Measurements from ENCODE around the gene AKIRIN2.
"Not testable (repeated sequence)": the region's sequence is repeated elsewhere in the genome, so short reads cannot be mapped to it uniquely, and the experiment has no call there.

The AKIRIN2 gene

DNA sequence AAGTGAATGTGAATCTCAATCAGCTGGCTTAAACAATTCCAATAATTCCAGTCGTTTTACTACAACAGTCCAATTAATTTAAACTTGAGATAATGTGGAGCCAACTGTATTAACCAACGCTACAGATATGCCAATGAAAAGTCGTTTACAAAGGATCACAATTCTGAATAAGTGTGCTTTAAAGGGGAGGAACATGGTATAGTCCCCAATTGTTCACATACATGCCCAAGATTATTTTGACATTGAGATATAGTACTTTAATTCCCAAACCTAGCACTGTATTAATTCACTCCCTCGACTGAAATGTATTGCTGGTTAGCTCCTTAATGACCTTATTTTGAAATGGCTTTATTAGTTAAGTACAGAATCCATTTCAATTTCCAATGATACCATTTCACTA, 2.5 kb downstream of the AKIRIN2 start:
- peaks cover 29% of the 10 kb centered on the region for H3K4me1 ChIP-seq (ENCODE audit: control insufficient read depth, insufficient read depth, low read length)
- H3K27ac ChIP-seq (ENCODE audit: low read depth, low read length) = peak overlapping the region; percentile 84

DNA sequence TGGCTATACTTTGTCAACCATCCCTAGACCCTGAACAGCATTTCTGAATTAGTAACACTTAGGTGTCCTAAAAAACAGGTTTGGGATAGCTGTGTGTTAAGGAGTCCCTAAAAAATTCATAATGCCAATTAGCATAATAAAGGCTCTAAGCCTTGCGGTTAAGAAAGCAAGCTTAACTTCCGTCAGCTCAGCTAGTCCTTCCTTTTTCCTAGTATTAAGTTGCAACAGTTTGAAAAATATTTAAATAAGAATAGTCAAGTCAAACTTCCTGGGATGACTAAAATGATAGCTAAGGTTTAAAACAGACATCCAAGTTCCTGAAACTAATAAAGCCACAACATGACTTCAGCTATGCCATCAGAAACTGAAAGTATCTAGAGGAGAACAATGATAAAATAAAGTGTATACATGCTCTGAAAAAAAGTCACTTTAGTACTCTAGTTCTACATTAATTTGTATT, 3.5 kb downstream of the AKIRIN2 start:
- H3K9me3 ChIP-seq (ENCODE audit: control insufficient read depth, insufficient read depth, low read length) = no peaks in the 10 kb centered on the region
- H3K36me3 ChIP-seq (ENCODE audit: control insufficient read depth, insufficient read depth, low read length) = peaks cover 8% of the 10 kb centered on the region
- H3K27ac ChIP-seq (ENCODE audit: low read depth, low read length) = peak overlapping the region; percentile 84
- no peaks in the 10 kb centered on the region for H3K27me3 ChIP-seq (ENCODE audit: control insufficient read depth, insufficient read depth, low read length)
- peak overlapping the region; percentile 94 for H3K4me3 ChIP-seq (ENCODE audit: low read depth, low read length)
- 0 out of 2 replicates have a peak overlapping the region, but pooled peaks have one; percentile 3 for H3K9ac ChIP-seq (ENCODE audit: low read depth, low read length)
- peaks cover 38% of the 10 kb centered on the region for H3K4me1 ChIP-seq (ENCODE audit: control insufficient read depth, insufficient read depth, low read length)

More for the DNA sequence above, 2.5 kb downstream of the AKIRIN2 start:
- H3K36me3 ChIP-seq (ENCODE audit: control insufficient read depth, insufficient read depth, low read length) = peaks cover 8% of the 10 kb centered on the region
- no peaks in the 10 kb centered on the region for H3K27me3 ChIP-seq (ENCODE audit: control insufficient read depth, insufficient read depth, low read length)
- H3K9me3 ChIP-seq (ENCODE audit: control insufficient read depth, insufficient read depth, low read length) = no peaks in the 10 kb centered on the region
- H3K4me3 ChIP-seq (ENCODE audit: low read depth, low read length) = peak overlapping the region; percentile 94
- peak overlapping the region; percentile 34; the same call in 1 of the 2 replicates for H3K9ac ChIP-seq (ENCODE audit: low read depth, low read length)

DNA sequence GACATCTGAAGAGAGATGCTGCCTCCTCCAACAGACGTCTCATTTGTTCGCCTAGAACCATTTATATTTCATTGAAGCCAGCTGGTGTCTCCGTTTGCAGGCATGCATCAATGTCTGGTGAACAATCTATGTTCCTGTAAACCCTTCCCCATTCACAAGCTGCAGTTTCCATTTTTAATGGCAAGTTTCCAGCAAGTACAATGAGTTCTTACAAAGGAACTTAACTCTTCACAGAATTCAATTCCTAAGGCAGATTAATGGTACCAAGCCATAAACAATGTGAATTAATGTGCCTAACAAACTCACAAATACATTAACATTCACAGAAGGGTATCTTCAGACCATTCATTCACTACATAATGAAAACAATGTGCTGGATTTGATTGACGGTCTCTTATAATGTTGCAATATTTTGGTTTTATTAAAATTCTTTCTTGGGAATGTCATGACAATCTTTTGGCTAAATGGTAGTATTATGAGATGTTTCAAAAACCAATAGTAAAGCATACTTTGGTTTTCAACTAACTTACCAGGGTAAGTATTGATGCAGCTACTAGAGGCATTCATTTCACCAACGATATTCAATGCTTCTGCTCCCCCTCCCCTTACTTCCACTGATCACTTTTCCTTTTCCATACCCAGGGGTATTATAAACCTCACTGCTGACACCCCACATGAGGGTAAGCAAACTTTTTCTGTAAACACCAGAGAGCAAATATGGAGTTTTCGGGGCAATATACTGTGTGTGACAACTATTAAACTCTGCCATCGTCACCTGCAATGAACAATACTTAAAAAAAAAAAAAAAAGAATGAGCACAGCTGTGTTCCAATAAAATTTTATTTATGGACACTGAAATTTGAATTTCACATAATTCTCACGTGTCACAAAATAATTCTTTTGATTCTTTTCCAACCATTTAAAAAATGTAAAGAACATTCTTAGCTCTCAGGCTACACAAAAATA, 4.2 kb downstream of the AKIRIN2 start:
- peak overlapping the region; percentile 84 for H3K27ac ChIP-seq (ENCODE audit: low read depth, low read length)
- H3K27me3 ChIP-seq (ENCODE audit: control insufficient read depth, insufficient read depth, low read length) = no peaks in the 10 kb centered on the region
- peaks cover 38% of the 10 kb centered on the region for H3K4me1 ChIP-seq (ENCODE audit: control insufficient read depth, insufficient read depth, low read length)
- peaks cover 8% of the 10 kb centered on the region for H3K36me3 ChIP-seq (ENCODE audit: control insufficient read depth, insufficient read depth, low read length)
- H3K9ac ChIP-seq (ENCODE audit: low read depth, low read length) = 0 out of 2 replicates have a peak overlapping the region, but pooled peaks have one; percentile 30
- peak overlapping the region; percentile 94 for H3K4me3 ChIP-seq (ENCODE audit: low read depth, low read length)
- H3K9me3 ChIP-seq (ENCODE audit: control insufficient read depth, insufficient read depth, low read length) = no peaks in the 10 kb centered on the region

- not testable (repeated sequence) for H3K9me3 ChIP-seq (ENCODE audit: control insufficient read depth, insufficient read depth, low read length); H3K4me3 ChIP-seq (ENCODE audit: low read depth, low read length); H3K27ac ChIP-seq (ENCODE audit: low read depth, low read length); H3K9ac ChIP-seq (ENCODE audit: low read depth, low read length); H3K36me3 ChIP-seq (ENCODE audit: control insufficient read depth, insufficient read depth, low read length); H3K27me3 ChIP-seq (ENCODE audit: control insufficient read depth, insufficient read depth, low read length)
- H3K4me1 ChIP-seq (ENCODE audit: control insufficient read depth, insufficient read depth, low read length) = peaks cover 42% of the 10 kb centered on the region
These were observed 5.2 kb downstream of the AKIRIN2 start for GRCh38 chr6:87696817-87697216.

DNA sequence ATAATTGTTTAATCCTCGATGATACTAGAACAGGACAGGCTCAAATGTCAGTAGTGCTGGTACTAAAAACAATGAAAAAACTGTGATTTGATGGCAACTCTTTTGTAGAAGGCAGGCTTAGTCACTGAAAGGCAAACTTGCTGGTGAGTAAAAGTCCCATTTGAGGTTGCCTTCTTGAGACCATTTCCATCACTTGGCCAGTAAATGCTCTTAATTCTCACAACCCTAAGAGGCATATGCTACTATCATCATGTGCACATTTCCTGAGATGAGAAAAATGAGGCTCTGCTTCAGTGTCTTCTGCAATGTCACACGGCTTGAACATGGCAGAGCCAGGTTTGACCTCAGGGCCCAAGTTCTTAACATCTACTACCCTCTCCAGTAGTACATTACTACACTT, 9.9 kb downstream of the AKIRIN2 start:
- Histone ChIP-seq H3K9ac (ENCODE audit: low read depth, low read length) (no peak overlapping the region), H3K4me3 (ENCODE audit: low read depth, low read length) (no peak overlapping the region), H3K9me3 (ENCODE audit: control insufficient read depth, insufficient read depth, low read length) (no peaks in the 10 kb centered on the region), H3K27ac (ENCODE audit: low read depth, low read length) (no peak overlapping the region), H3K4me1 (ENCODE audit: control insufficient read depth, insufficient read depth, low read length) (peaks cover 43% of the 10 kb centered on the region), H3K27me3 (ENCODE audit: control insufficient read depth, insufficient read depth, low read length) (no peaks in the 10 kb centered on the region), H3K36me3 (ENCODE audit: control insufficient read depth, insufficient read depth, low read length) (peaks cover 5% of the 10 kb centered on the region; the same call in 1 of the 2 replicates)

DNA sequence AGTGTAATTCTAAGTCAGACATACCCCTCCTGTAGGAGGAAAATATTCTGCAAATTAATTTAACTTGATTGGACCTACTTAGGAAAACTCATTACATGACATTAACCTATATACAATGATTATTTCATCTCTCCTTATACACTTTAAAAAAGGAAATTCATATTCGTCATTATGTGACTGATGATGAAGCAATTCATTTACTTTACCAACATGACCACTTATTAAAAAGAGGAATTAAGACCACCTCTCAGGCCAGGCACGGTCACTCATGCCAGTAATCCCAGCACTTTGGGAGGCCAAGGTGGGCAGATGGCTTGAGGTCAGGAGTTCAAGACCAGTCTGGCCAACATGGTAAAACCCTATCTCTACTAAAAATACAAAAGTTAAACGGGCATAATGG, 11.6 kb downstream of the AKIRIN2 start:
- H3K27ac ChIP-seq (ENCODE audit: low read depth, low read length) = no peak overlapping the region
- H3K4me3 ChIP-seq (ENCODE audit: low read depth, low read length) = no peak overlapping the region
- no peaks in the 10 kb centered on the region for H3K27me3 ChIP-seq (ENCODE audit: control insufficient read depth, insufficient read depth, low read length)
- peaks cover 35% of the 10 kb centered on the region for H3K4me1 ChIP-seq (ENCODE audit: control insufficient read depth, insufficient read depth, low read length)
- H3K9me3 ChIP-seq (ENCODE audit: control insufficient read depth, insufficient read depth, low read length) = no peaks in the 10 kb centered on the region
- no peak overlapping the region for H3K9ac ChIP-seq (ENCODE audit: low read depth, low read length)
- peaks cover 5% of the 10 kb centered on the region; the same call in 1 of the 2 replicates for H3K36me3 ChIP-seq (ENCODE audit: control insufficient read depth, insufficient read depth, low read length)

DNA sequence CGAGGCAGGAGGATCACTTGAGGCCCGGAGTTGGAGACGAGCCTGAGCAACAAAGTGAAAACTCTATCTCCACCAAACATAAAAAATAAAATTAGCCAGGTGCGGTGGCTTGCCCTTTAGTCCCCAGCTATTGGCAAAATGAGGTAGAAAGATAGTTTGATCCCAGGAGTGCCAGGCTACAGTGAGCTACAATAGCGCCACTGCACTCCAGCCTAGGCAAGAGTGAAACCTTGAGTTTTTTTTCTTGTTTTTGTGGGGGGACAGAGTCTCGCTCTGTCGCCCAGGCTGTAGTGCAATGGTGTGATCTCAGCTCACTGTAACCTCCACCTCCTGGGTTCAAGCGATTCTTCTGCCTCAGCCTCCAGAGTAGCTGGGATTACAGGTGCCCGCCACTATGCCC, 14.1 kb downstream of the AKIRIN2 start:
- H3K4me3 ChIP-seq (ENCODE audit: low read depth, low read length); H3K27me3 ChIP-seq (ENCODE audit: control insufficient read depth, insufficient read depth, low read length); H3K9ac ChIP-seq (ENCODE audit: low read depth, low read length); H3K27ac ChIP-seq (ENCODE audit: low read depth, low read length); H3K9me3 ChIP-seq (ENCODE audit: control insufficient read depth, insufficient read depth, low read length); H3K36me3 ChIP-seq (ENCODE audit: control insufficient read depth, insufficient read depth, low read length): not testable (repeated sequence)
- H3K4me1 ChIP-seq (ENCODE audit: control insufficient read depth, insufficient read depth, low read length) = peaks cover 23% of the 10 kb centered on the region

DNA sequence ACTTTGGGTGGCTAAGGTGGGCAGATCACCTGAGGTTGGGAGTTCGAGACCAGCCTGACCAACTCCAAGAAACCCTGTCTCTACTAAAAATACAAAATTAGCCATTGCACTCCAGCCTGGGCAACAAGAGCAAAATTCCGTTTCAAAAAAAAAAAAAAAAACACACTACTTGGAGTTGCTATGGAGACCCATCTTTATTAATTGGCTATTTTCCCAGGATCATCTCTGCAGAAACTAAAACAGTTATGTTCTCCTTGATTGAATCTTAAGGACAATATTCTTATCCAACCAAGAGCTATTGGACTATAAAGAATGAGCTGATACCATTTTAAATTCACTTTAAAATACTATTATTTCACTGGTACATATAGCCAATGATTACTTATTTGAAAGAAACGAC, 14.7 kb downstream of the AKIRIN2 start:
- Histone ChIP-seq H3K27me3 (ENCODE audit: control insufficient read depth, insufficient read depth, low read length) (no peaks in the 10 kb centered on the region), H3K36me3 (ENCODE audit: control insufficient read depth, insufficient read depth, low read length) (peaks cover 5% of the 10 kb centered on the region; the same call in 1 of the 2 replicates)

DNA sequence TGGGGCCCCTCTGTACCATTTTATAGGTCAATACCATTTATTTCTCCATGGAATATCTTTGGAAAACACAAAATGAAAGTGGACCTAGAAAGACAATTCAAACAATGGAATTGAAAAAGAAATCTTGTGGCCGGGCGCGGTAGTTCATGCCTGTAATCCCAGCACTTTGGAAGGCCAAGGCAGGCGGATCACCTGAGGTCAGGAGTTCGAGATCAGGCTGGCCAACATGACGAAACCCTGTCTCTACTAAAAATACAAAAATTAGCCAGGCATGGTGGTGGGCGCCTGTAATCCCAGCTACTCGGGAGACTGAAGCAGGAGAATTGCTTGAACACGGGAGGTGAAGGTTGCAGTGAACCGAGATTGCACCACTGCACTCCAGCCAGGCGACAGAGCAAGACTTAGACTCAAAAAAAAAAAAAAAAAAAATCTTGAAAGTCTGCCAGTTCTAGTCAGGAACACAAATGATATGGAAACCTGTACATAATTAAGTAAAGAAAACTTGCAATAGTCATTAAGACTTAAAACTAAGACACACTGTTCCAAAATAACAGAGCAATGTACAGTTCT, 15.3 kb downstream of the AKIRIN2 start:
- not testable (repeated sequence) for H3K4me3 ChIP-seq (ENCODE audit: low read depth, low read length); H3K27ac ChIP-seq (ENCODE audit: low read depth, low read length); H3K9ac ChIP-seq (ENCODE audit: low read depth, low read length); H3K36me3 ChIP-seq (ENCODE audit: control insufficient read depth, insufficient read depth, low read length); H3K9me3 ChIP-seq (ENCODE audit: control insufficient read depth, insufficient read depth, low read length); H3K27me3 ChIP-seq (ENCODE audit: control insufficient read depth, insufficient read depth, low read length)
- H3K4me1 ChIP-seq (ENCODE audit: control insufficient read depth, insufficient read depth, low read length) = peaks cover 17% of the 10 kb centered on the region

More for the DNA sequence above, 14.7 kb downstream of the AKIRIN2 start:
- Histone ChIP-seq H3K4me3 (ENCODE audit: low read depth, low read length) (no peak overlapping the region), H3K4me1 (ENCODE audit: control insufficient read depth, insufficient read depth, low read length) (peaks cover 23% of the 10 kb centered on the region), H3K9me3 (ENCODE audit: control insufficient read depth, insufficient read depth, low read length) (no peaks in the 10 kb centered on the region), H3K27ac (ENCODE audit: low read depth, low read length) (no peak overlapping the region), H3K9ac (ENCODE audit: low read depth, low read length) (no peak overlapping the region)

DNA sequence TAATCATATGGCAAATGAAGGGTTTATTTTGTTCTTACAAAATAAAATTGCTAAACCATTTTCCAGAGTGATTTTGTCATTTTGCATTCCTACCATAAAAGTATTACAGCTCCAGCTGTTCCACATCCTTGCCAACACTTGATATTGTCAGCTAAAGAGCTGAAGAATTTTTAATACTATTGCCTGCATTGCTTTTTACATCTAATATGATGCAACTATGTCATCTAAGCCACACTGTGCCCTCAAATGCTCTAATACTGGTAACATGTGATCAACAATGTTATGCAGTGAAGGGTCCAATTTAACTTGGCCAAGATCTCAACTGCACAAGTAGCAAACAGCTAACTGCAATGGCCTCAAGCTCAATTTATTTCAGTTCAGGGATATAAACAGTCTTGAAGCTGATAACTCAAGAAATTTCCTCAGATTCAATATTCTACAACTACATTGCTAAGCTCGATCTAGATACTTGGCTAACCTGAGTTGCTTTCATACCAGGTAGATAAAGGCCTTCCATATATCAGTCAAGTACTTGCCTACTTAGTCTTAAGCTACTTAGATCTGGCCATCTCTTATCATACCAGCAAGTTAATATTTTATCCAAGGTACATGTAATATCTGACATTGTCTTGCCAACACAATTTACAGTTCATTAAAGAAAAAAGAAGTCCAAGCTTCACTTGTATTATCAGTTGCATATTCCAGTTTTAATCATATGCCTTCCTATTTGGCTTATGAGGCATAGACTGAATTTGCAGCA, 17.0 kb downstream of the AKIRIN2 start:
- H3K9me3 ChIP-seq (ENCODE audit: control insufficient read depth, insufficient read depth, low read length) = no peaks in the 10 kb centered on the region
- no peak overlapping the region for H3K27ac ChIP-seq (ENCODE audit: low read depth, low read length)
- H3K27me3 ChIP-seq (ENCODE audit: control insufficient read depth, insufficient read depth, low read length) = no peaks in the 10 kb centered on the region
- no peak overlapping the region for H3K4me3 ChIP-seq (ENCODE audit: low read depth, low read length)
- H3K4me1 ChIP-seq (ENCODE audit: control insufficient read depth, insufficient read depth, low read length) = peaks cover 9% of the 10 kb centered on the region
- H3K36me3 ChIP-seq (ENCODE audit: control insufficient read depth, insufficient read depth, low read length) = peaks cover 21% of the 10 kb centered on the region
- no peak overlapping the region for H3K9ac ChIP-seq (ENCODE audit: low read depth, low read length)

Measured in HUES48 (cell line).